GM21526 (cell line): ENCODE measurements around the gene CEP83.
A peak's percentile ranks its signal among the peaks of the same experiment; 100 is the strongest.

Source experiments
- ATAC-seq: cut with Tn5 transposase; IDR thresholded peaks from one replicate; pipeline ENCODE4 v1.9.1; 2021; ENCODE audit warnings: moderate library complexity; ENCODE audit not compliant: unreplicated experiment, low FRiP score

Gene CEP83

GRCh38 chr12:94312378-94312777 lies 147.3 kb downstream of the CEP83 start:
- ATAC-seq = no peak

GRCh38 chr12:94309373-94309772 lies 150.3 kb downstream of the CEP83 start:
- ATAC-seq = peak; percentile 61

- no peak for ATAC-seq
Measured at GRCh38 chr12:94308612-94309011, 151.1 kb downstream of the CEP83 start.

GRCh38 chr12:94305130-94305957 lies 154.3 kb downstream of the CEP83 start:
- ATAC-seq = no peak

- no peak for ATAC-seq
Measured at GRCh38 chr12:94304566-94305061, 155.1 kb downstream of the CEP83 start.

GRCh38 chr12:94304012-94304411 lies 155.7 kb downstream of the CEP83 start:
- no peak for ATAC-seq

- ATAC-seq = no peak
Measured at GRCh38 chr12:94299846-94300245, 159.8 kb downstream of the CEP83 start.

GRCh38 chr12:94297876-94298505 lies 161.7 kb downstream of the CEP83 start:
- no peak for ATAC-seq

GRCh38 chr12:94297096-94297699 lies 162.5 kb downstream of the CEP83 start:
- no peak for ATAC-seq

- ATAC-seq = no peak
Measured at GRCh38 chr12:94290353-94290752, 169.3 kb downstream of the CEP83 start.

GRCh38 chr12:94289461-94290312 lies 170.0 kb downstream of the CEP83 start:
- no peak for ATAC-seq

- ATAC-seq = no peak
Measured at GRCh38 chr12:94287245-94287628, 172.4 kb downstream of the CEP83 start.

- no peak for ATAC-seq
Measured at GRCh38 chr12:94286583-94287244, 173.0 kb downstream of the CEP83 start.

- ATAC-seq = no peak
Measured at GRCh38 chr12:94285943-94286582, 173.6 kb downstream of the CEP83 start.

- ATAC-seq = no peak
Measured at GRCh38 chr12:94284859-94285258, 174.8 kb downstream of the CEP83 start.

GRCh38 chr12:94284046-94284445 lies 175.6 kb downstream of the CEP83 start:
- no peak for ATAC-seq

- ATAC-seq = no peak
Measured at GRCh38 chr12:94282675-94283074, 177.0 kb downstream of the CEP83 start.

- no peak for ATAC-seq
Measured at GRCh38 chr12:94280063-94280462, 179.6 kb downstream of the CEP83 start.

GRCh38 chr12:94277426-94278000 lies 182.2 kb downstream of the CEP83 start:
- ATAC-seq = no peak
